Osteocyte (in vitro differentiated cells): ENCODE data around the gene DHH. TPM values are rescaled to one million over a fixed set of nuclear protein-coding genes. Genes with fewer than 3 reads are reported as not detected.

ENCODE experiments used
- DNase-seq: peaks from one replicate; pipeline ENCODE4 v3.0.0; 2021; ENCODE audit warnings: mixed read lengths; ENCODE audit not compliant: unreplicated experiment; ENCODE audit errors: extremely low spot score
- H3K27ac Mint-ChIP-seq: one replicate; pipeline ENCODE4 v1.8.0; 2021; ENCODE audit warnings: mild to moderate bottlenecking, mixed read lengths; ENCODE audit not compliant: unreplicated experiment
- H3K27me3 Mint-ChIP-seq: one replicate; pipeline ENCODE4 v1.8.0; 2021; ENCODE audit warnings: mixed read lengths; ENCODE audit not compliant: unreplicated experiment
- H3K36me3 Mint-ChIP-seq: one replicate; pipeline ENCODE4 v1.8.0; 2021; ENCODE audit warnings: mixed read lengths; ENCODE audit not compliant: unreplicated experiment
- H3K4me1 Mint-ChIP-seq: one replicate; pipeline ENCODE4 v1.8.0; 2021; ENCODE audit warnings: mixed read lengths; ENCODE audit not compliant: unreplicated experiment
- H3K4me3 Mint-ChIP-seq: one replicate; pipeline ENCODE4 v1.8.0; 2021; ENCODE audit warnings: mild to moderate bottlenecking, moderate library complexity, mixed read lengths; ENCODE audit not compliant: unreplicated experiment
- H3K9me3 Mint-ChIP-seq: one replicate; pipeline ENCODE4 v1.8.0; 2021; ENCODE audit warnings: mixed read lengths; ENCODE audit not compliant: unreplicated experiment
- total RNA-seq: library from RNA; stranded (reverse); gene quantifications from 2 replicates; pipeline ENCODE4 v1.2.1, GENCODE V29; 2021
- TF ChIP-seq, protein P1 (sequence below): fragments of 200-600 bp; sonication (generic); IDR thresholded peaks from 2 replicates; pipeline ENCODE4 v1.5.0; 2021; ENCODE audit warnings: antibody characterized with exemption, mild to moderate bottlenecking, moderate library complexity

The DHH gene
- total RNA-seq, 1 donor from 2014 or later, result 0.13 TPM

DNA sequence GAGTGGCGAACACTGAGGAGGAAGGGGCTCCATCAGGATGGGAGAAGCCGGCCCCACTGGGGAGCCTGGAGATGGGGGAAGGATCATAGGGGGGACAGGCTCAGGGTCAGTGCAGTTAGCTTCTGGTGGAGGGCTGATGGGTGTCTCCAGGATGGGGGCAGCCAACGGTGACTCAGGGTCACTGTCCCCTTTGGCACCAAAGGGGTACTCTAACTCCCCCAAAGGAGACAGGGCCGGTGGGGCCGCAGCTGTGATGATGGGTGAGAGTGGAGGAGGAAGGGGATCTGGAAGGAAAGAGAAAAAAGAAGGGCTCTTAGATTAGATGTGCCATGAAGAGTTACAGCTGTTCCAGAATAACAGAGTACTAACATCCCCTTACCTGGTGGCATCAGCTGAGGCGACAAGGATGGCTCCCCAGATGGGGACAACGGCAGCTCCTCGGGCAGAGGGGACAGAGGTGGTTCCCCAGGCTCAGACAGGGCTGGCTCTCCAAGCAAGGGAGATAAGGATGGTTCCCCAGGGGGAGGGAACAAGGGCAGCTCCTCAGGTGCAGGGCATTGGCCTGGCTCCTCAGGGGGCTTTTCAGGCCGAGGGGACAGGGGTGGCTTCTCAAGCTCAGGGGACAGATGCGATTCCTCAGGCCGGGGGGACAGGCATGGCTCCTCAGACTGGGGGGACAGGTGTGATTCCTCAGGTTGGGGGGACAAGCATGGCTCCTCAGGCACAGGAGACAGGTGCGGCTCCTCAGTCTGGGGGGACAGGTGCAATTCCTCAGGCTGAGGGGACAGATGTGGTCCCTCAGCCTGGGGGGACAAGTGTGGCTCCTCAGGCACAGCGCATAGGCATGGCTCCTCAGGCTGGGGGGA lies 43.9 kb downstream of the DHH start:
- H3K4me1 Mint-ChIP-seq, result peaks cover 32% of the 10 kb centered on the region
- no peak overlapping the region for H3K4me3 Mint-ChIP-seq
- TF ChIP-seq, protein P1, sequence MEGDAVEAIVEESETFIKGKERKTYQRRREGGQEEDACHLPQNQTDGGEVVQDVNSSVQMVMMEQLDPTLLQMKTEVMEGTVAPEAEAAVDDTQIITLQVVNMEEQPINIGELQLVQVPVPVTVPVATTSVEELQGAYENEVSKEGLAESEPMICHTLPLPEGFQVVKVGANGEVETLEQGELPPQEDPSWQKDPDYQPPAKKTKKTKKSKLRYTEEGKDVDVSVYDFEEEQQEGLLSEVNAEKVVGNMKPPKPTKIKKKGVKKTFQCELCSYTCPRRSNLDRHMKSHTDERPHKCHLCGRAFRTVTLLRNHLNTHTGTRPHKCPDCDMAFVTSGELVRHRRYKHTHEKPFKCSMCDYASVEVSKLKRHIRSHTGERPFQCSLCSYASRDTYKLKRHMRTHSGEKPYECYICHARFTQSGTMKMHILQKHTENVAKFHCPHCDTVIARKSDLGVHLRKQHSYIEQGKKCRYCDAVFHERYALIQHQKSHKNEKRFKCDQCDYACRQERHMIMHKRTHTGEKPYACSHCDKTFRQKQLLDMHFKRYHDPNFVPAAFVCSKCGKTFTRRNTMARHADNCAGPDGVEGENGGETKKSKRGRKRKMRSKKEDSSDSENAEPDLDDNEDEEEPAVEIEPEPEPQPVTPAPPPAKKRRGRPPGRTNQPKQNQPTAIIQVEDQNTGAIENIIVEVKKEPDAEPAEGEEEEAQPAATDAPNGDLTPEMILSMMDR, result no peak
- H3K27ac Mint-ChIP-seq, result no peak overlapping the region
- peaks cover 55% of the 10 kb centered on the region for H3K36me3 Mint-ChIP-seq
- H3K27me3 Mint-ChIP-seq, result no peaks in the 10 kb centered on the region
- DNase-seq, result no peak
- no peaks in the 10 kb centered on the region for H3K9me3 Mint-ChIP-seq

DNA sequence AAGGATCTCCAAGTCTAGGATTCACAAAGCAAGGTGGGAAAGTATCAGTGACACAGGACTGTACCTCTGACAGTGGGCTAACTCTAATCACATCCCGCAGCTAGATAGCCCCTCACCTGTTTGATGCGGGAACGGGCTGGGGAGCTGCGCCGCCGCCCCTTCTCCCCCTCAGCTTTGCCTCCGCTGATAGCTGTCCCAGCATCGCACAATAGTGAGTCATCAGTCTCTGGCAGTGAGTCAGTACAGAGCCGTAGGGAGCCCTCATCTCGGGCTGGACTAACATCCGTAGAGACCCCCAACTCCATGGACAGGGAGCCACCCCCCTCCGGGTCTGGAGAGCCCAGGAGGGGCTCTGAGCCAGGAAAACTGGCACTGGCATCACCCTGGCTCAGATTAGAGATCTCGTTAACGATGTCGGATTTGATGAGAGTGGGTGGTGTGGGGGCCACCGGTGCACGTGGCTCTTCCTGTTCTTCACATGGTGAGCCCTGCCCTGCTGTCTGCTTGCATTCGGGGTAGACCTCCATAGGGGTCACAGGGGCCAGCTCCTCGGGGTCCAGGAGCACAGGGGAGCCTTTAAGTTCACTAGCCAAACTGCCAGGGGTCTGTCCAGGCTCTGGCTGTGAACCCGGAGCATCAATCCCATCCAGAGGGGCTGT lies 44.9 kb downstream of the DHH start:
- peaks cover 56% of the 10 kb centered on the region for H3K36me3 Mint-ChIP-seq
- no peaks in the 10 kb centered on the region for H3K9me3 Mint-ChIP-seq
- no peaks in the 10 kb centered on the region for H3K27me3 Mint-ChIP-seq
- no peak for DNase-seq
- peak overlapping the region; percentile 59 for H3K27ac Mint-ChIP-seq
- no peak overlapping the region for H3K4me3 Mint-ChIP-seq
- TF ChIP-seq, protein P1, result no peak
- H3K4me1 Mint-ChIP-seq, result peaks cover 23% of the 10 kb centered on the region

DNA sequence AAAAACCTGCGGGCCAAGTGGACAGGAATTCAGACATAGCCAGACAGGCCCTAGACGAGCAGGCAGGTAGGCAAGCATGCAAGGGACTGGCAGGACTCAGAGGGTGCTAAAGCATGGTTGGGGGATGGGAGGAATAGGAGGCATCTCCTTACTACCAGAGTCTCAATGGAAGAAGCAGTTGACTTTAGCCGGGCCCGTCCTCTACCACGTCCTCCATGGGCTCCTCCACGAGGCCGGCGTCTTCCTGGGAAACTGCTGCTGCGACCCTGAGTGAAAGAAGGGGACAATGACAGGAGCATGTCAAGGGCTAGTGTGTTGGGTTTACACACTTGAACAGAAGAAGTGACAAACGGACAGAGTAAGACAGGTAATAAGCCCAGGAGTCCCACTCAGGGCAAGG lies 45.6 kb downstream of the DHH start:
- Mint-ChIP-seq H3K27me3 (no peaks in the 10 kb centered on the region), H3K9me3 (no peaks in the 10 kb centered on the region), H3K4me3 (no peak overlapping the region), H3K27ac (peak overlapping the region; percentile 59), H3K4me1 (peaks cover 23% of the 10 kb centered on the region), H3K36me3 (peaks cover 57% of the 10 kb centered on the region)
- TF ChIP-seq, protein P1, result no peak
- no peak for DNase-seq

GRCh38 chr12:49046129-49046895 lies 48.3 kb downstream of the DHH start:
- H3K27me3 Mint-ChIP-seq, result no peaks in the 10 kb centered on the region
- no peaks in the 10 kb centered on the region for H3K9me3 Mint-ChIP-seq
- no peak overlapping the region for H3K4me3 Mint-ChIP-seq
- peaks cover 50% of the 10 kb centered on the region for H3K36me3 Mint-ChIP-seq
- DNase-seq, result no peak
- no peak overlapping the region for H3K27ac Mint-ChIP-seq
- peaks cover 18% of the 10 kb centered on the region for H3K4me1 Mint-ChIP-seq
- TF ChIP-seq, protein P1, result no peak
